HG03575 (cell line): ENCODE measurements around the gene ACY1.
A peak's percentile ranks its signal among the peaks of the same experiment; 100 is the strongest.
"Not testable (repeated sequence)": the region's sequence is repeated elsewhere in the genome, so short reads cannot be mapped to it uniquely, and the experiment has no call there.

ENCODE experiments used
- ATAC-seq: cut with Tn5 transposase; IDR thresholded peaks from one replicate; pipeline ENCODE4 v1.9.1; 2021; ENCODE audit not compliant: unreplicated experiment, insufficient number of reproducible peaks, low FRiP score; ENCODE audit errors: extremely low read depth

The ACY1 gene

GRCh38 chr3:51975852-51976549 lies 7.3 kb upstream of the ACY1 start:
- no peak for ATAC-seq

GRCh38 chr3:51977446-51978142 lies 5.7 kb upstream of the ACY1 start:
- no peak for ATAC-seq

- ATAC-seq, result no peak
Measured at GRCh38 chr3:51978143-51978502, 5.2 kb upstream of the ACY1 start.

- no peak for ATAC-seq
Measured at GRCh38 chr3:51980253-51980652, 3.1 kb upstream of the ACY1 start.

- ATAC-seq, result no peak
Measured at GRCh38 chr3:51982352-51982837, 940 bp upstream of the ACY1 start.

GRCh38 chr3:51983578-51984268 lies 388 bp downstream of the ACY1 start:
- ATAC-seq, result no peak

- no peak for ATAC-seq
Measured at GRCh38 chr3:51984269-51984647, 923 bp downstream of the ACY1 start.

- ATAC-seq, result no peak
Measured at GRCh38 chr3:51985063-51985462, 1.7 kb downstream of the ACY1 start.

- ATAC-seq, result no peak
Measured at GRCh38 chr3:51986010-51986947, 2.9 kb downstream of the ACY1 start.

- no peak for ATAC-seq
Measured at GRCh38 chr3:51987568-51987967, 4.2 kb downstream of the ACY1 start.

GRCh38 chr3:51988286-51989146 lies 5.2 kb downstream of the ACY1 start:
- no peak for ATAC-seq

GRCh38 chr3:51990501-51990971 lies 7.2 kb downstream of the ACY1 start:
- ATAC-seq, result not testable (repeated sequence)

- no peak for ATAC-seq
Measured at GRCh38 chr3:51992017-51992682, 8.8 kb downstream of the ACY1 start.

GRCh38 chr3:51993657-51994056 lies 10.3 kb downstream of the ACY1 start:
- not testable (repeated sequence) for ATAC-seq

- no peak for ATAC-seq
Measured at GRCh38 chr3:51994530-51994929, 11.2 kb downstream of the ACY1 start.

GRCh38 chr3:51995346-51996163 lies 12.2 kb downstream of the ACY1 start, which contains the start of gene RPL29:
RPL29 (minus strand) TSS chr3:51995895; CDS start chr3:51995461, 434 bp downstream.
- peak; percentile 56 for ATAC-seq

GRCh38 chr3:51997172-51997571 lies 13.8 kb downstream of the ACY1 start:
- ATAC-seq, result no peak
